Gastroesophageal sphincter (tissue), 4 donors: ENCODE measurements around the gene TAS2R14. TPM values are rescaled to one million over a fixed set of nuclear protein-coding genes. Genes with fewer than 3 reads are reported as not detected.

Experiments used
- ATAC-seq: fragments of 150-250 bp; one replicate; pipeline ENCODE4 v1.9.1; 2016; ENCODE audit warnings: mild to moderate bottlenecking, moderate library complexity
- H3K27ac ChIP-seq, 4 donors: fragments of 200-600 bp; sonication (generic) in 3 of 4; 1 replicate in 3 of 4; 2 replicates in 1 of 4; pipeline ENCODE4 v1.5.1; 2016 to 2019
- H3K27me3 ChIP-seq: fragments of 200-600 bp; sonication (generic); one replicate; pipeline ENCODE4 v1.5.1; 2019
- H3K36me3 ChIP-seq, 2 donors: fragments of 200-600 bp; sonication (generic); one replicate each; pipeline ENCODE4 v1.5.1; 2019; ENCODE audit warnings: control low read depth in 1 of 2
- H3K4me1 ChIP-seq, 3 donors: fragments of 200-600 bp; sonication (generic); 1 replicate in 2 of 3; 2 replicates in 1 of 3; pipeline ENCODE4 v1.5.1; 2016 to 2019; ENCODE audit warnings: control low read depth in 2 of 3
- H3K4me3 ChIP-seq, 2 donors: fragments of 200-600 bp; sonication (generic); one replicate each; pipeline ENCODE4 v1.5.1; 2019; ENCODE audit warnings: mild to moderate bottlenecking in 1 of 2, moderate library complexity in 1 of 2
- H3K9me3 ChIP-seq, 3 donors: fragments of 200-600 bp; sonication (generic); one replicate each; pipeline ENCODE4 v1.5.1; 2017 to 2019; ENCODE audit warnings: control low read depth in 2 of 3
- EP300 ChIP-seq: sonication (generic); formaldehyde crosslinking; IDR thresholded peaks from one replicate; pipeline ENCODE4 v1.6.1; 2017; ENCODE audit warnings: antibody characterized with exemption, mild to moderate bottlenecking
- POLR2A ChIP-seq, 2 donors: fragments of 450-650 bp; IDR thresholded peaks; one replicate each; pipeline ENCODE4 v1.6.1; 2017; ENCODE audit warnings: antibody characterized with exemption in 2 of 2, mild to moderate bottlenecking in 2 of 2, moderate library complexity in 1 of 2
- POLR2AphosphoS5 ChIP-seq: sonication (generic); formaldehyde crosslinking; IDR thresholded peaks from one replicate; pipeline ENCODE4 v1.6.1; 2017; ENCODE audit warnings: antibody characterized with exemption
- WGBS, 2 donors: methylation state at CpG; one replicate each; pipeline ENCODE4 v1.1.5; 2018; ENCODE audit warnings: low coverage in 1 of 2; 5-methylcytosine and 5-hydroxymethylcytosine counted together
- total RNA-seq, 4 donors: library from RNA; depleted of rRNA; stranded (reverse); fragments of >200 nt; gene quantifications; one replicate each; pipeline ENCODE4 v1.1.0, GENCODE V29; 2016
- TF ChIP-seq, protein P1 (sequence below), 4 experiments: fragments of 200-600 bp in 2 of 4; fragments of 450-650 bp in 2 of 4; sonication (generic) in 1 of 4; IDR thresholded peaks; one replicate each; pipeline ENCODE4 v1.5.1; 2017 to 2019; ENCODE audit warnings: antibody characterized with exemption in 4 of 4, mild to moderate bottlenecking in 2 of 4, moderate library complexity in 2 of 4

The TAS2R14 gene
- total RNA-seq, 4 donors from 2014 or later: 1.2 to 7.6 (median 3.9) TPM

DNA sequence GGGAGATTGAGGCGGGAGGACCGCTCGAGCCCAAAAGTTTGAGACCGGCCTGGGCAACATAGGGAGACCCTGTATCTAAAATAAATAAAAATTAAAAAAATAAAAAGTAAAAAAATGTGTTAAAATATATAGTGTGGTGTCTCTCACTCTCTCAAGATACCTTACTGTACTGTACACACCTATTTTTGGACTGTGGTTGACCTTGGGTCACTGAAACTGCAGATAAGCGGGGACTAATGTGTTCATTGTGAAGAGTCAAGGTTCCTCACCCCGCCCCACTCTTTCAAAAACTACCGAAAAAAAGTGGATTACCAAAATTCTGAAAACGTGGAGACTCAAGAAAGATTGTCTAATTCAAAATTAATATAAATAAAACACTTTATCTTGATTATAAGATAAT lies 28.7 kb downstream of the TAS2R14 start:
- Histone ChIP-seq H3K27ac (no peak overlapping the region), H3K4me3 (no peak overlapping the region), H3K36me3 (peaks cover 0 to 4% of the 10 kb centered on the region in 2 donors), H3K9me3 (peaks cover 0 to 10% (median 0%) of the 10 kb centered on the region in 3 donors), H3K27me3 (no peaks in the 10 kb centered on the region), H3K4me1 (no peaks in the 10 kb centered on the region)
- 84 to 88% methylated on average over 8 of the region's 8 CpGs for WGBS, 2 donors
- no peak for ATAC-seq
- TF ChIP-seq POLR2A (IDR thresholded peaks at IDR 0.05) (no peak), EP300 (no peak), POLR2AphosphoS5 (no peak)
- TF ChIP-seq, protein P1, sequence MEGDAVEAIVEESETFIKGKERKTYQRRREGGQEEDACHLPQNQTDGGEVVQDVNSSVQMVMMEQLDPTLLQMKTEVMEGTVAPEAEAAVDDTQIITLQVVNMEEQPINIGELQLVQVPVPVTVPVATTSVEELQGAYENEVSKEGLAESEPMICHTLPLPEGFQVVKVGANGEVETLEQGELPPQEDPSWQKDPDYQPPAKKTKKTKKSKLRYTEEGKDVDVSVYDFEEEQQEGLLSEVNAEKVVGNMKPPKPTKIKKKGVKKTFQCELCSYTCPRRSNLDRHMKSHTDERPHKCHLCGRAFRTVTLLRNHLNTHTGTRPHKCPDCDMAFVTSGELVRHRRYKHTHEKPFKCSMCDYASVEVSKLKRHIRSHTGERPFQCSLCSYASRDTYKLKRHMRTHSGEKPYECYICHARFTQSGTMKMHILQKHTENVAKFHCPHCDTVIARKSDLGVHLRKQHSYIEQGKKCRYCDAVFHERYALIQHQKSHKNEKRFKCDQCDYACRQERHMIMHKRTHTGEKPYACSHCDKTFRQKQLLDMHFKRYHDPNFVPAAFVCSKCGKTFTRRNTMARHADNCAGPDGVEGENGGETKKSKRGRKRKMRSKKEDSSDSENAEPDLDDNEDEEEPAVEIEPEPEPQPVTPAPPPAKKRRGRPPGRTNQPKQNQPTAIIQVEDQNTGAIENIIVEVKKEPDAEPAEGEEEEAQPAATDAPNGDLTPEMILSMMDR (IDR thresholded peaks at IDR 0.05): no peak

DNA sequence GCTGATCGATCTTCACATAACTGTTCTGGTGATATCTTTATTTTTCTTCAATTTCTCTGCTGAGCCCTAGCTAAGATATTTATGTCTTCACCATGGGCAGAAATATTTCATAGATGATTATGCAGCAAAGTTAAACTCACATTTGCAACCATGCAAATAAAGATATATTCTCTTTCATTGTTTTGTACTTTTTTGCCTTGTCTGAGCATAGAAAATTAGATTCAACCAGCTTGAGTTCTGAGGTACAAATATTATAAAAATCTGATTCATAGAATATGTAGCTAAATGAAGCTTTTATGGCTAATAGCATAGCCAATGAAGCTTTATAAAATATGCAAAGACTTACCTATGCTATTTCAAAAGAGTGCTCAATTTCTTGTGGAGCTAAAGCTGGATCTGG lies 29.6 kb downstream of the TAS2R14 start, which contains the start of gene TAS2R13:
Gene TAS2R13, minus strand, starts transcription at position 101 of the 400 bp plus-strand sequence. CDS start 264 bp downstream, outside the sequence.
- no peaks in the 10 kb centered on the region for H3K27me3 ChIP-seq
- peaks cover 0 to 7% of the 10 kb centered on the region in 2 donors for H3K36me3 ChIP-seq

DNA sequence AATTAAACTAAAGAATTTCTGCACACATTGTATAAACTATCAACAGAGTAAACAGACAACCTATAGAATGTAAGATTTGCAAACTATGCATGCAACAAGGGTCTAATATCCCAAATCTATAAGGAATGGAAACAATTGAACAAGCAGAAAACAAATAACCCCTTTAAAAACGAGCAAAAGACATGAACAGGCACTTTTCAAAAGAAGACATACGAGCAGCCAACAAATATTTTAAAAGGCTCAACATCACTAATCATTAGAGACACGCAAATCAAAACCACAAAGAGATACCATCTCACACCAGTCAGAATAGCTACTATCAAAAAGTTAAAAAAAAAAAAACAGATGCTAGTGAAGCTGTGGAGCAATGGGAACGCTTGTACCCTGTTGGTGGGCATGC lies 34.4 kb downstream of the TAS2R14 start:
- no peaks in the 10 kb centered on the region for H3K27me3 ChIP-seq
- H3K4me3 ChIP-seq: no peak overlapping the region
- peaks cover 0 to 43% (median 0%) of the 10 kb centered on the region in 3 donors for H3K9me3 ChIP-seq
- 86 to 97% methylated on average over 3 of the region's 4 CpGs for WGBS, 2 donors
- H3K27ac ChIP-seq: no peak overlapping the region
- H3K36me3 ChIP-seq: peaks cover 0 to 7% of the 10 kb centered on the region in 2 donors
- TF ChIP-seq, protein P1 (IDR thresholded peaks at IDR 0.05): no peak
- TF ChIP-seq POLR2A (IDR thresholded peaks at IDR 0.05) (no peak), POLR2AphosphoS5 (no peak), EP300 (no peak)
- no peaks in the 10 kb centered on the region for H3K4me1 ChIP-seq
- no peak for ATAC-seq

More for the DNA sequence above, 29.6 kb downstream of the TAS2R14 start, which contains the start of gene TAS2R13:
- TF ChIP-seq EP300: no peak
- TF ChIP-seq, protein P1 (IDR thresholded peaks at IDR 0.05): no peak
- H3K4me1 ChIP-seq: no peaks in the 10 kb centered on the region
- peaks cover 0 to 20% (median 0%) of the 10 kb centered on the region in 3 donors for H3K9me3 ChIP-seq
- no peak within 1 kb of the TSS for H3K27ac ChIP-seq
- no peak within 1 kb of the TSS for H3K4me3 ChIP-seq
- ATAC-seq: no peak
- WGBS, 2 donors: 82 to 100% methylated on average over 1 of the region's 1 CpG

- TF ChIP-seq POLR2AphosphoS5 (no peak), POLR2A (IDR thresholded peaks at IDR 0.05) (no peak), EP300 (no peak)
- TF ChIP-seq, protein P1 (IDR thresholded peaks at IDR 0.05): no peak
- Histone ChIP-seq H3K36me3 (peaks cover 0 to 7% of the 10 kb centered on the region in 2 donors), H3K27ac (no peak overlapping the region), H3K4me3 (no peak overlapping the region), H3K27me3 (no peaks in the 10 kb centered on the region), H3K4me1 (no peaks in the 10 kb centered on the region), H3K9me3 (peaks cover 0 to 43% (median 0%) of the 10 kb centered on the region in 3 donors)
- no peak for ATAC-seq
- whole genome bisulfite sequencing, 2 donors: 100% methylated on average over 1 of the region's 1 CpG
Observed at GRCh38 chr12:10901427-10901826, 37.6 kb downstream of the TAS2R14 start.

DNA sequence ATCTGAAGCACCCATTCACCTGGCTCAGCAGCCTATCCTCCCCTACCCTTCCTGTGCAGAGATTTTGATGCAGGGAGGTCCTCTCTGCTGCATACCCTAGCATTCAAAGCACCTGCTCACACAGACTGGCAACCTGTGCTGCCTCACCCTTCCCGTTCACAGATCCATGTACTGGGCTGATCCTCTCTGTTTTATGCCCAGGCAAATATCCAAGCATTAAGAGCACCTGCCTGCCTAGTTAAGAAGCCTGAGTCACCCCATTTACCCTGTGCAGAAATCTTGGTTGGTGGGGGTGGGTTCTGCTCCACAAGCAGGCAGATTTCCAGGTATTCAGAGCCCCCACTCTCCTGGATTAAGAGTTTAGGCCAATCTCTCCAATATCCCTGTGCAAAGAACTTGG lies 38.1 kb downstream of the TAS2R14 start:
- 100% methylated on average over 1 of the region's 1 CpG for WGBS, 2 donors

More for the DNA sequence above, 38.1 kb downstream of the TAS2R14 start:
- no peak for TF ChIP-seq POLR2AphosphoS5
- no peak for TF ChIP-seq POLR2A (IDR thresholded peaks at IDR 0.05)
- TF ChIP-seq, protein P1 (IDR thresholded peaks at IDR 0.05): no peak
- no peak for TF ChIP-seq EP300
- Histone ChIP-seq H3K27me3 (no peaks in the 10 kb centered on the region), H3K27ac (no peak overlapping the region), H3K4me1 (no peaks in the 10 kb centered on the region), H3K9me3 (peaks cover 0 to 38% (median 0%) of the 10 kb centered on the region in 3 donors), H3K36me3 (peaks cover 0 to 7% of the 10 kb centered on the region in 2 donors), H3K4me3 (no peak overlapping the region)
- no peak for ATAC-seq
